H1 (cell line): ENCODE measurements around the gene PLCB1. TPM values are rescaled to one million over a fixed set of nuclear protein-coding genes. Genes with fewer than 3 reads are reported as not detected.

Experiments used
- CTCF ChIA-PET: fragments of 300-600 bp; sonication (Branson Sonifier 250); formaldehyde crosslinking; loops from one replicate; lab custom pipeline; 2021; ENCODE audit not compliant: partially characterized antibody; lab: Charles Lee
- POLR2A ChIA-PET: fragments of 300-600 bp; sonication (Branson Sonifier 250); formaldehyde crosslinking; loops from one replicate; lab custom pipeline; 2021; ENCODE audit warnings: inconsistent platforms; ENCODE audit not compliant: partially characterized antibody; lab: Charles Lee
- DNase-seq, 2 experiments: peaks; one replicate each; pipeline versions ENCODE4 v3.0.0 to v3.0.0-alpha.2; 2010 to 2022; ENCODE audit warnings: low spot score in 2 of 2, low read depth in 1 of 2, mixed read lengths in 1 of 2
- FAIRE-seq: peaks from 2 replicates; lab custom pipeline; 2011; peaks lifted over from hg19 to GRCh38; lab: Jason Lieb, UNC
- H2AFZ ChIP-seq: 2 replicates; pipeline ENCODE4 v1.8.1; 2012; ENCODE audit warnings: low read length, inconsistent platforms
- H2AK5ac ChIP-seq: 2 replicates; pipeline ENCODE4 v1.6.1; 2013; ENCODE audit warnings: low read depth, low read length
- H2BK120ac ChIP-seq: replicated peaks from 2 replicates; pipeline ENCODE3; 2013; ENCODE audit warnings: low read depth, low read length, inconsistent platforms
- H2BK12ac ChIP-seq: 2 replicates; pipeline ENCODE4 v1.6.1; 2013; ENCODE audit warnings: low read depth, low read length
- H2BK15ac ChIP-seq: 2 replicates; pipeline ENCODE4 v1.6.1; 2013; ENCODE audit warnings: low read length
- H2BK20ac ChIP-seq: 2 replicates; pipeline ENCODE4 v1.6.1; 2013; ENCODE audit warnings: low read length
- H2BK5ac ChIP-seq: 2 replicates; pipeline ENCODE4 v1.6.1; 2013; ENCODE audit warnings: low read depth, low read length
- H3K14ac ChIP-seq: 2 replicates; pipeline ENCODE4 v1.6.1; 2013; ENCODE audit warnings: inconsistent platforms; ENCODE audit not compliant: insufficient read length
- H3K18ac ChIP-seq: 2 replicates; pipeline ENCODE4 v1.6.1; 2013; ENCODE audit warnings: low read length; ENCODE audit errors: extremely low read depth
- H3K23ac ChIP-seq: 2 replicates; pipeline ENCODE4 v1.6.1; 2013; ENCODE audit warnings: inconsistent platforms; ENCODE audit not compliant: insufficient read length
- H3K23me2 ChIP-seq: 2 replicates; pipeline ENCODE4 v1.6.1; 2013; ENCODE audit warnings: low read depth, low read length
- H3K27ac ChIP-seq: 2 replicates; pipeline ENCODE4 v1.6.1; 2011; ENCODE audit warnings: low read depth, low read length, inconsistent platforms
- H3K27me3 ChIP-seq, 4 experiments: replicated peaks in 1 of 4; 1 replicate in 1 of 4; 2 replicates in 3 of 4; pipeline versions ENCODE4 v1.6.1 to v1.8.1; 2011 to 2013; ENCODE audit warnings: low read length in 3 of 4, mild to moderate bottlenecking in 3 of 4, inconsistent platforms in 2 of 4, mixed read lengths in 2 of 4, moderate library complexity in 1 of 4; ENCODE audit not compliant: control insufficient read depth in 3 of 4, insufficient read depth in 3 of 4; ENCODE audit errors: extremely low read depth in 1 of 4
- H3K36me3 ChIP-seq, 4 experiments: 2 replicates each; pipeline versions ENCODE4 v1.6.1 to v1.8.1; 2011 to 2013; ENCODE audit warnings: mild to moderate bottlenecking in 4 of 4, low read length in 3 of 4, moderate library complexity in 2 of 4, control low read depth in 1 of 4, inconsistent platforms in 1 of 4; ENCODE audit not compliant: insufficient read depth in 4 of 4, control insufficient read depth in 2 of 4
- H3K4ac ChIP-seq: replicated peaks from 2 replicates; pipeline ENCODE3; 2013; ENCODE audit warnings: low read length, low read depth, mixed read lengths, inconsistent platforms; ENCODE audit not compliant: insufficient read length
- H3K4me1 ChIP-seq, 4 experiments: replicated peaks in 1 of 4; 1 replicate in 1 of 4; 2 replicates in 3 of 4; pipeline versions ENCODE4 v1.6.1 to v1.8.1; 2011 to 2013; ENCODE audit warnings: low read length in 3 of 4, inconsistent platforms in 2 of 4, mixed read lengths in 1 of 4; ENCODE audit not compliant: insufficient read depth in 4 of 4, control insufficient read depth in 3 of 4
- H3K4me2 ChIP-seq, 2 experiments: 2 replicates each; pipeline versions ENCODE4 v1.6.1 to v1.8.1; 2011 to 2013; ENCODE audit warnings: low read depth in 2 of 2, low read length in 2 of 2, control low read depth in 1 of 2, inconsistent platforms in 1 of 2, mild to moderate bottlenecking in 1 of 2; ENCODE audit not compliant: insufficient read depth in 1 of 2
- H3K4me3 ChIP-seq, 4 experiments: fragments of 200-600, 300-600 bp in 1 of 4; sonication (generic), shearing (Covaris generic), sonication (Bioruptor Twin) in 1 of 4; 2 replicates each; pipeline versions ENCODE4 v1.5.1 to v1.8.1; 2011 to 2016; ENCODE audit warnings: low read length in 4 of 4, low read depth in 3 of 4, control low read depth in 2 of 4, inconsistent platforms in 2 of 4, mild to moderate bottlenecking in 2 of 4, mixed read lengths in 1 of 4, moderate library complexity in 1 of 4; ENCODE audit not compliant: insufficient read depth in 2 of 4; ENCODE audit errors: extremely low read depth in 1 of 4
- H3K56ac ChIP-seq: replicated peaks from 2 replicates; pipeline ENCODE3; 2013; ENCODE audit warnings: low read depth, mild to moderate bottlenecking, mixed read lengths, low read length, inconsistent platforms; ENCODE audit not compliant: insufficient read length
- H3K79me1 ChIP-seq: 2 replicates; pipeline ENCODE4 v1.6.1; 2013; ENCODE audit warnings: low read depth, low read length, control low read depth
- H3K79me2 ChIP-seq, 2 experiments: 2 replicates each; pipeline versions ENCODE4 v1.6.1 to v1.8.1; 2012 to 2013; ENCODE audit warnings: low read length in 2 of 2, mild to moderate bottlenecking in 2 of 2, inconsistent platforms in 1 of 2; ENCODE audit not compliant: insufficient read depth in 2 of 2, control insufficient read depth in 1 of 2
- H3K9ac ChIP-seq, 4 experiments: replicated peaks in 1 of 4; 1 replicate in 1 of 4; 2 replicates in 3 of 4; pipeline versions ENCODE4 v1.6.1 to v1.8.1; 2011 to 2013; ENCODE audit warnings: low read depth in 3 of 4, low read length in 3 of 4, control low read depth in 2 of 4, mild to moderate bottlenecking in 2 of 4, moderate library complexity in 2 of 4, inconsistent platforms in 1 of 4; ENCODE audit errors: extremely low read depth in 1 of 4
- H3K9me3 ChIP-seq, 2 experiments: 2 replicates each; pipeline versions ENCODE4 v1.6.1 to v1.8.1; 2012 to 2013; ENCODE audit warnings: mild to moderate bottlenecking in 2 of 2, moderate library complexity in 2 of 2, control low read depth in 1 of 2, inconsistent platforms in 1 of 2, low read depth in 1 of 2, low read length in 1 of 2, mixed read lengths in 1 of 2; ENCODE audit not compliant: insufficient read depth in 2 of 2
- H4K20me1 ChIP-seq, 2 experiments: replicated peaks in 1 of 2; 2 replicates each; pipeline versions ENCODE3 to v1.8.1; 2011 to 2013; ENCODE audit warnings: inconsistent platforms in 2 of 2, low read length in 2 of 2, mild to moderate bottlenecking in 1 of 2; ENCODE audit not compliant: insufficient read depth in 2 of 2, control insufficient read depth in 1 of 2
- H4K5ac ChIP-seq: 2 replicates; pipeline ENCODE4 v1.6.1; 2013; ENCODE audit warnings: low read length, low read depth, mixed read lengths, inconsistent platforms; ENCODE audit not compliant: insufficient read length
- H4K8ac ChIP-seq: 2 replicates; pipeline ENCODE4 v1.8.0; 2013; ENCODE audit warnings: mild to moderate bottlenecking, moderate library complexity, low read length, inconsistent platforms; ENCODE audit not compliant: insufficient read depth; ENCODE audit errors: extremely low read depth
- H4K91ac ChIP-seq: replicated peaks from 2 replicates; pipeline ENCODE3; 2013; ENCODE audit warnings: low read length, mixed read lengths, inconsistent platforms; ENCODE audit not compliant: insufficient read length
- CBX8 ChIP-seq: fragments of 300-800, 300-1000 bp; sonication (generic); IDR thresholded peaks from 2 replicates; pipeline ENCODE4 v1.7.1; 2016; ENCODE audit warnings: low read depth, low read length, borderline replicate concordance
- EP300 ChIP-seq, 2 experiments: IDR thresholded peaks; 1 replicate in 1 of 2; 2 replicates in 1 of 2; pipeline ENCODE4 v1.6.1; 2011 to 2012; ENCODE audit warnings: low read depth in 2 of 2, low read length in 2 of 2, mild to moderate bottlenecking in 2 of 2, borderline replicate concordance in 1 of 2, inconsistent platforms in 1 of 2, moderate library complexity in 1 of 2
- FOSL1 ChIP-seq: IDR thresholded peaks from 2 replicates; pipeline ENCODE4 v1.6.1; 2011; ENCODE audit warnings: mild to moderate bottlenecking, low read depth, low read length, moderate library complexity; ENCODE audit not compliant: insufficient read depth
- HDAC6 ChIP-seq: IDR thresholded peaks from one replicate; pipeline ENCODE4 v1.7.1; 2012; ENCODE audit warnings: low read depth, mild to moderate bottlenecking, inconsistent platforms, low read length, moderate library complexity
- KDM5A ChIP-seq: fragments of 200-600 bp; IDR thresholded peaks from 2 replicates; pipeline ENCODE4 v1.7.1; 2012; ENCODE audit warnings: mild to moderate bottlenecking, low read length, inconsistent platforms, mixed read lengths
- RNF2 ChIP-seq: fragments of 200-900, 300-1000 bp; sonication (generic); IDR thresholded peaks from 2 replicates; pipeline ENCODE4 v1.7.1; 2016; ENCODE audit warnings: borderline replicate concordance, low read depth, mild to moderate bottlenecking, antibody characterized with exemption, low read length; ENCODE audit not compliant: poor library complexity, severe bottlenecking; ENCODE audit errors: missing control alignments
- SP1 ChIP-seq: IDR thresholded peaks from 2 replicates; pipeline ENCODE4 v1.6.1; 2011; ENCODE audit warnings: low read depth, low read length
- SP2 ChIP-seq: IDR thresholded peaks from 2 replicates; pipeline ENCODE4 v1.6.1; 2012; ENCODE audit warnings: mild to moderate bottlenecking, low read length, inconsistent platforms
- SRF ChIP-seq: IDR thresholded peaks from 2 replicates; pipeline ENCODE4 v1.6.1; 2011; ENCODE audit warnings: mild to moderate bottlenecking, low read depth, low read length, moderate library complexity
- TCF12 ChIP-seq: IDR thresholded peaks from 2 replicates; pipeline ENCODE4 v1.6.1; 2011; ENCODE audit warnings: low read depth, mild to moderate bottlenecking, low read length
- WGBS, 2 experiments: shearing (Covaris generic) in 1 of 2; methylation state at CpG; one replicate each; pipeline versions ENCODE4 v1.1.6 to v1.1.7; 2013 to 2015; ENCODE audit warnings: low lambda C conversion rate in 2 of 2, mixed read lengths in 2 of 2, inconsistent platforms in 1 of 2, low coverage in 1 of 2, missing lambda C conversion rate in 1 of 2; ENCODE audit not compliant: insufficient replicate concordance in 2 of 2, insufficient coverage in 1 of 2, insufficient read length in 1 of 2; ENCODE audit errors: extremely low coverage in 1 of 2, missing lambda C conversion rate in 1 of 2; 5-methylcytosine and 5-hydroxymethylcytosine counted together
- polyA plus RNA-seq, 7 experiments: library from polyadenylated mRNA; depleted of rRNA in 3 of 7; stranded (reverse) in 5 of 7; unstranded in 2 of 7; fragments of >200 nt in 5 of 7; fragments of 200-250 nt in 2 of 7; gene quantifications; 1 replicate in 5 of 7; 2 replicates in 1 of 7; 4 replicates in 1 of 7; pipeline versions ENCODE4 v1.2.1 to v1.2.3, GENCODE V29; 2011 to 2013; ENCODE audit warnings: missing spikeins in 2 of 7, mixed read lengths in 2 of 7
- total RNA-seq: library from RNA; stranded (reverse); fragmentation: NEBNext Ultra II Directional; extraction: Animal tissue kit (Norgen Biotek cat#: 25700); gene quantifications from 2 replicates; pipeline ENCODE4 v1.2.1, GENCODE V29; 2021
- TF ChIP-seq, protein P1 (sequence below): IDR thresholded peaks from 2 replicates; pipeline ENCODE4 v1.6.1; 2012; ENCODE audit warnings: inconsistent platforms
- TF ChIP-seq, protein P2 (sequence below), 3 experiments: IDR thresholded peaks; 1 replicate in 2 of 3; 2 replicates in 1 of 3; pipeline versions ENCODE4 v1.5.1 to v1.6.1; 2011; ENCODE audit warnings: low read length in 3 of 3, mild to moderate bottlenecking in 3 of 3, inconsistent platforms in 2 of 3, low read depth in 1 of 3, moderate library complexity in 1 of 3; ENCODE audit not compliant: insufficient read depth in 1 of 3; ENCODE audit errors: control extremely low read depth in 1 of 3

Gene PLCB1
- total and polyA plus RNA-seq, 2 of the 8 experiments (the other 6 are each of a cell fraction or from before 2014, with no cell fraction given): 2.6 to 9.1 TPM

DNA sequence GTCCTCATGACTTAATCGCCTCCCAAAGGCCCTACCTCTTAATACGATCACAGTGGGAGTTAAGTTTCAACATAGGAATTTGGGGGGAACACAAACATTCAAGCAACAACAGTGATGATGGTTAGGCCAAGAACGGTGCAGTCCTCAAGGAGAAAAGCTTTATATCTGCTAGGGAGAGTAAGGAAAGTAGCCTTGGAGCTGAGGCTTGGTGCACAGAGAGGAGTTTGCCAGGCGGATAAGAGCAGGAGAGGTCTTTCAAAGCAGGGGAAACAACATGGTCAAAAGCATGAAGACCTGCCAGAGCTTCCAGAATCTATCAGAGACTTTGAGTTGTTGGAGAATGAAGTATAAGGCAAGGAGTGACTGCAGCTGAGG is 119.1 kb downstream of the PLCB1 start:
- Histone ChIP-seq H3K4me3 (no peak overlapping the region), H2AK5ac (no peak overlapping the region), H3K14ac (no peak overlapping the region), H3K4me2 (no peak overlapping the region), H4K91ac (no peak overlapping the region), H3K79me1 (no peaks in the 10 kb centered on the region; the same call in 1 of the 2 replicates), H3K27ac (no peak overlapping the region), H2BK5ac (no peak overlapping the region), H3K9ac (no peak overlapping the region), H2BK120ac (no peak overlapping the region), H3K79me2 (no peaks in the 10 kb centered on the region), H3K23me2 (no peaks in the 10 kb centered on the region), H3K4ac (no peak overlapping the region), H3K23ac (no peak overlapping the region), H4K20me1 (no peaks in the 10 kb centered on the region), H2BK12ac (no peak overlapping the region), H2AFZ (no peak overlapping the region), H3K56ac (no peak overlapping the region), H3K9me3 (no peaks in the 10 kb centered on the region), H2BK15ac (no peak overlapping the region), H3K27me3 (no peaks in the 10 kb centered on the region), H3K36me3 (no peaks in the 10 kb centered on the region), H3K18ac (no peak overlapping the region), H2BK20ac (no peak overlapping the region), H4K5ac (no peak overlapping the region), H3K4me1 (no peaks in the 10 kb centered on the region), H4K8ac (no peak overlapping the region)
- FAIRE-seq (no peak), DNase-seq (no peak)
- 82% methylated on average over 4 of the region's 4 CpGs; no CpG with 5 or more reads in 1 of the 2 experiments for WGBS, 2 experiments
- CTCF ChIA-PET: interaction anchor here (1.6 kb wide), 1 partner anchor 138 kb away, joined by 4 read pairs; no protein-coding TSS in a partner anchor
- POLR2A ChIA-PET: no interaction called here
- TF ChIP-seq RNF2 (no peak), FOSL1 (no peak), CBX8 (no peak), SP2 (no peak), SP1 (no peak), HDAC6 (no peak), KDM5A (no peak), TCF12 (no peak), SRF (no peak), EP300 (IDR thresholded peaks at IDR 0.05; ENCODE audit: borderline replicate concordance in 1 of 2, low read depth in 2 of 2, low read length in 2 of 2) (no peak)
- TF ChIP-seq, protein P1, sequence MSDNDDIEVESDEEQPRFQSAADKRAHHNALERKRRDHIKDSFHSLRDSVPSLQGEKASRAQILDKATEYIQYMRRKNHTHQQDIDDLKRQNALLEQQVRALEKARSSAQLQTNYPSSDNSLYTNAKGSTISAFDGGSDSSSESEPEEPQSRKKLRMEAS: no peak
- TF ChIP-seq, protein P2, sequence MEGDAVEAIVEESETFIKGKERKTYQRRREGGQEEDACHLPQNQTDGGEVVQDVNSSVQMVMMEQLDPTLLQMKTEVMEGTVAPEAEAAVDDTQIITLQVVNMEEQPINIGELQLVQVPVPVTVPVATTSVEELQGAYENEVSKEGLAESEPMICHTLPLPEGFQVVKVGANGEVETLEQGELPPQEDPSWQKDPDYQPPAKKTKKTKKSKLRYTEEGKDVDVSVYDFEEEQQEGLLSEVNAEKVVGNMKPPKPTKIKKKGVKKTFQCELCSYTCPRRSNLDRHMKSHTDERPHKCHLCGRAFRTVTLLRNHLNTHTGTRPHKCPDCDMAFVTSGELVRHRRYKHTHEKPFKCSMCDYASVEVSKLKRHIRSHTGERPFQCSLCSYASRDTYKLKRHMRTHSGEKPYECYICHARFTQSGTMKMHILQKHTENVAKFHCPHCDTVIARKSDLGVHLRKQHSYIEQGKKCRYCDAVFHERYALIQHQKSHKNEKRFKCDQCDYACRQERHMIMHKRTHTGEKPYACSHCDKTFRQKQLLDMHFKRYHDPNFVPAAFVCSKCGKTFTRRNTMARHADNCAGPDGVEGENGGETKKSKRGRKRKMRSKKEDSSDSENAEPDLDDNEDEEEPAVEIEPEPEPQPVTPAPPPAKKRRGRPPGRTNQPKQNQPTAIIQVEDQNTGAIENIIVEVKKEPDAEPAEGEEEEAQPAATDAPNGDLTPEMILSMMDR (IDR thresholded peaks at IDR 0.05; ENCODE audit: control extremely low read depth in 1 of 3, insufficient read depth in 1 of 3, low read depth in 1 of 3, low read length in 3 of 3): no peak
